Thyroid gland (tissue), 4 donors: ENCODE data around the gene EID3.

Experiments used
- POLR2A ChIP-seq, 2 donors: fragments of 450-650 bp; IDR thresholded peaks; one replicate each; pipeline ENCODE4 v1.6.1; 2017; ENCODE audit warnings: antibody characterized with exemption in 2 of 2, mild to moderate bottlenecking in 2 of 2, moderate library complexity in 1 of 2
- TF ChIP-seq, protein P1 (sequence below), 6 experiments: fragments of 200-600 bp in 3 of 6; fragments of 450-650 bp in 3 of 6; sonication (generic) in 3 of 6; IDR thresholded peaks; one replicate each; pipeline ENCODE4 v1.5.1; 2016 to 2019; ENCODE audit warnings: antibody characterized with exemption in 6 of 6, mild to moderate bottlenecking in 2 of 6, inconsistent platforms in 1 of 6, moderate library complexity in 1 of 6

DNA sequence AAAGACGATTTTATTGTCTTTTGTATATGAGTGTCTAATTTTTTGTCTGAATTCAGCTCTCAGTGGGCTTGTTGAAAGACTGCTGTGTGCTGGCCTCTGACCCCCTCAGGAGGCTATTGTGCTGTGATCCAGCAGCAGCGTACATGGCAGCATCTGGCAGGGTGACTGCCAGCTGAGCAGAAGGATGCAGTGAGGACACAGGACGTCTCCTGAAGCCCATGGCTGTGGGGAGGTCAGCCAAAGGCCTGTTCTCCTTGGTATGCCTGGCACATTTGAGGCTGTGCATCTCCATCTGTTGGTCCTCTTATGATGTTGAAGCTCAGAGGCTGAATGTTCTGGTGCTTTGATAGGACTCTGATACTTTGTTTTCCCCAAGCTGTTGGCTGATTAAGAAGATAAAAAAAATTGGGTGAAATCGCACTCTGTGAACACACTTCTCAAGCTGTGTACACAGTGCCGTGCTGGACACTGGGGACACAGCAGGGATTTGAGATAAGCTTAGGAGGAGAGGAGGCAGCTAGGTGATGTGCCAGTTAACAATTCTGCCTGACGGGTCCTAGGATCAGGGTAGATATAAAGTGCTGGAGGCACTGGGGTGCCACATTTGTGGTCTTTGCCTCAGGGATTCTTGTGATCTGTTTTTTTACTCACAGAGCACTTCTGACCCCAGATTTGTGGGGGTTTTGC lies 37.5 kb downstream of the EID3 start:
- TF ChIP-seq, protein P1, sequence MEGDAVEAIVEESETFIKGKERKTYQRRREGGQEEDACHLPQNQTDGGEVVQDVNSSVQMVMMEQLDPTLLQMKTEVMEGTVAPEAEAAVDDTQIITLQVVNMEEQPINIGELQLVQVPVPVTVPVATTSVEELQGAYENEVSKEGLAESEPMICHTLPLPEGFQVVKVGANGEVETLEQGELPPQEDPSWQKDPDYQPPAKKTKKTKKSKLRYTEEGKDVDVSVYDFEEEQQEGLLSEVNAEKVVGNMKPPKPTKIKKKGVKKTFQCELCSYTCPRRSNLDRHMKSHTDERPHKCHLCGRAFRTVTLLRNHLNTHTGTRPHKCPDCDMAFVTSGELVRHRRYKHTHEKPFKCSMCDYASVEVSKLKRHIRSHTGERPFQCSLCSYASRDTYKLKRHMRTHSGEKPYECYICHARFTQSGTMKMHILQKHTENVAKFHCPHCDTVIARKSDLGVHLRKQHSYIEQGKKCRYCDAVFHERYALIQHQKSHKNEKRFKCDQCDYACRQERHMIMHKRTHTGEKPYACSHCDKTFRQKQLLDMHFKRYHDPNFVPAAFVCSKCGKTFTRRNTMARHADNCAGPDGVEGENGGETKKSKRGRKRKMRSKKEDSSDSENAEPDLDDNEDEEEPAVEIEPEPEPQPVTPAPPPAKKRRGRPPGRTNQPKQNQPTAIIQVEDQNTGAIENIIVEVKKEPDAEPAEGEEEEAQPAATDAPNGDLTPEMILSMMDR (IDR thresholded peaks at IDR 0.05) = no peak
- TF ChIP-seq POLR2A (IDR thresholded peaks at IDR 0.05) = no peak
